ENCODE results near the gene HDAC6.

Gene HDAC6

DNA sequence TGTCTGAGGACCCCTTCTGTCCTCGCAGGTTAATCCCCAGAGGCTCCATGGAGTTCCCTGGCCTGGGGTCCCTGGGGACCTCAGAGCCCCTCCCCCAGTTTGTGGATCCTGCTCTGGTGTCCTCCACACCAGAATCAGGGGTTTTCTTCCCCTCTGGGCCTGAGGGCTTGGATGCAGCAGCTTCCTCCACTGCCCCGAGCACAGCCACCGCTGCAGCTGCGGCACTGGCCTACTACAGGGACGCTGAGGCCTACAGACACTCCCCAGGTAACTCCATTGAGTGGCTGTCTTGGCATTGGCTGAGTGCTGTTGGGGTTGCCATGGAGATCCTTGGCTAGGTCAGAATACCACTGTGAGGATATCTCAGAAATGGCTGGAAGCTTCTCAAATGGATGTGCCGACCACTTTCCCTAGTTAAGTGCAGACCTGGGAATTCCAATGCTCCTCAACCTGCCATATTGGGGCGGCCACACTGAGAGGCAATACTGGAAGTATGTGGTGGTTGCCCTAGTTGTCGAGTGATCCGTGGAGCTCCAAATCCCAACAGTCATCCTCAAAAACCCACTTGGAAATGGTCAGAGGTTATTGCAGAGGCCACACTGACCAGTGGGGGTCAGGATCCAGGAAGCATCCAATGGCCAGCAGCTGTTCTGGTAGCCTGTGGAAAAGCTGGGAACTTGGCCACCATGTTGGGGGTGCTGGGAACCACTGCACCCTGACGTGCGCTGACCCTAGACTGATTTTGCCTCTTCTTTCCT, 10.6 kb upstream of the HDAC6 start:
- TF ChIP-seq, protein P1, sequence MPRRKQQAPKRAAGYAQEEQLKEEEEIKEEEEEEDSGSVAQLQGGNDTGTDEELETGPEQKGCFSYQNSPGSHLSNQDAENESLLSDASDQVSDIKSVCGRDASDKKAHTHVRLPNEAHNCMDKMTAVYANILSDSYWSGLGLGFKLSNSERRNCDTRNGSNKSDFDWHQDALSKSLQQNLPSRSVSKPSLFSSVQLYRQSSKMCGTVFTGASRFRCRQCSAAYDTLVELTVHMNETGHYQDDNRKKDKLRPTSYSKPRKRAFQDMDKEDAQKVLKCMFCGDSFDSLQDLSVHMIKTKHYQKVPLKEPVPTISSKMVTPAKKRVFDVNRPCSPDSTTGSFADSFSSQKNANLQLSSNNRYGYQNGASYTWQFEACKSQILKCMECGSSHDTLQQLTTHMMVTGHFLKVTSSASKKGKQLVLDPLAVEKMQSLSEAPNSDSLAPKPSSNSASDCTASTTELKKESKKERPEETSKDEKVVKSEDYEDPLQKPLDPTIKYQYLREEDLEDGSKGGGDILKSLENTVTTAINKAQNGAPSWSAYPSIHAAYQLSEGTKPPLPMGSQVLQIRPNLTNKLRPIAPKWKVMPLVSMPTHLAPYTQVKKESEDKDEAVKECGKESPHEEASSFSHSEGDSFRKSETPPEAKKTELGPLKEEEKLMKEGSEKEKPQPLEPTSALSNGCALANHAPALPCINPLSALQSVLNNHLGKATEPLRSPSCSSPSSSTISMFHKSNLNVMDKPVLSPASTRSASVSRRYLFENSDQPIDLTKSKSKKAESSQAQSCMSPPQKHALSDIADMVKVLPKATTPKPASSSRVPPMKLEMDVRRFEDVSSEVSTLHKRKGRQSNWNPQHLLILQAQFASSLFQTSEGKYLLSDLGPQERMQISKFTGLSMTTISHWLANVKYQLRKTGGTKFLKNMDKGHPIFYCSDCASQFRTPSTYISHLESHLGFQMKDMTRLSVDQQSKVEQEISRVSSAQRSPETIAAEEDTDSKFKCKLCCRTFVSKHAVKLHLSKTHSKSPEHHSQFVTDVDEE (CRISPR knock-in tag; IDR thresholded peaks at IDR 0.05) = no peak
- no peak for TF ChIP-seq CSDC2 (CRISPR knock-in tag; IDR thresholded peaks at IDR 0.05)
- TF ChIP-seq ARNTL (CRISPR knock-in tag; IDR thresholded peaks at IDR 0.05; ENCODE audit: borderline replicate concordance, low read depth) = no peak
- TF ChIP-seq ZNF70 (CRISPR knock-in tag; IDR thresholded peaks at IDR 0.05) = no peak
- TF ChIP-seq ZNF8 (CRISPR knock-in tag; IDR thresholded peaks at IDR 0.05) = no peak
- TF ChIP-seq PPARA (CRISPR knock-in tag; IDR thresholded peaks at IDR 0.05; ENCODE audit: borderline replicate concordance) = no peak
- no peak for TF ChIP-seq TOX (CRISPR knock-in tag; IDR thresholded peaks at IDR 0.05; ENCODE audit: borderline replicate concordance)
- ATAC-seq = no peak

DNA sequence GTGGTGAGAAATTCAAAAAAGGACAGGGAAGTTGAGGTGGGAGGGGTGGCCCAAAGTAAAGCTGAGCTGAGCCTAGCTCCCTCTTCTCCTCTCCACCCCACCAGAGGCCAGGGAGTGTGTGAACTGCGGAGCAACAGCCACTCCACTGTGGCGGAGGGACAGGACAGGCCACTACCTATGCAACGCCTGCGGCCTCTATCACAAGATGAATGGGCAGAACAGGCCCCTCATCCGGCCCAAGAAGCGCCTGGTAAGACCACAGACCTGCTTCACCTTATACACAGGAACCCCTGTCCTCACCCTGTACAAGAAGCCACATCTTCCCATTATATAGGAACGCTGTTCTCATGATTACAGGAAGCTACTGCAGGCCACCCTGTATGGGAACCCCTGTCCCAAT, 9.6 kb upstream of the HDAC6 start:
- TF ChIP-seq RARB (CRISPR knock-in tag; IDR thresholded peaks at IDR 0.05) (no peak), SNAI2 (CRISPR knock-in tag; IDR thresholded peaks at IDR 0.05) (no peak), ISL1 (CRISPR knock-in tag; IDR thresholded peaks at IDR 0.05) (no peak), ESRRG (CRISPR knock-in tag; IDR thresholded peaks at IDR 0.05) (no peak), ZNF8 (CRISPR knock-in tag; IDR thresholded peaks at IDR 0.05) (no peak), ARNTL (CRISPR knock-in tag; IDR thresholded peaks at IDR 0.05; ENCODE audit: borderline replicate concordance, low read depth) (no peak), ZNF565 (CRISPR knock-in tag; conservative IDR thresholded peaks at IDR 0.05; ENCODE audit: low read depth) (no peak), CSDC2 (CRISPR knock-in tag; IDR thresholded peaks at IDR 0.05) (no peak), BACH2 (CRISPR knock-in tag; IDR thresholded peaks at IDR 0.05; ENCODE audit: borderline replicate concordance) (no peak), TOX (CRISPR knock-in tag; IDR thresholded peaks at IDR 0.05; ENCODE audit: borderline replicate concordance) (no peak), ZC3H10 (CRISPR knock-in tag; IDR thresholded peaks at IDR 0.05) (no peak), TCF4 (CRISPR knock-in tag; IDR thresholded peaks at IDR 0.05; ENCODE audit: borderline replicate concordance) (no peak), PPARA (CRISPR knock-in tag; IDR thresholded peaks at IDR 0.05; ENCODE audit: borderline replicate concordance) (no peak), ZNF70 (CRISPR knock-in tag; IDR thresholded peaks at IDR 0.05) (no peak)
- TF ChIP-seq, protein P2, sequence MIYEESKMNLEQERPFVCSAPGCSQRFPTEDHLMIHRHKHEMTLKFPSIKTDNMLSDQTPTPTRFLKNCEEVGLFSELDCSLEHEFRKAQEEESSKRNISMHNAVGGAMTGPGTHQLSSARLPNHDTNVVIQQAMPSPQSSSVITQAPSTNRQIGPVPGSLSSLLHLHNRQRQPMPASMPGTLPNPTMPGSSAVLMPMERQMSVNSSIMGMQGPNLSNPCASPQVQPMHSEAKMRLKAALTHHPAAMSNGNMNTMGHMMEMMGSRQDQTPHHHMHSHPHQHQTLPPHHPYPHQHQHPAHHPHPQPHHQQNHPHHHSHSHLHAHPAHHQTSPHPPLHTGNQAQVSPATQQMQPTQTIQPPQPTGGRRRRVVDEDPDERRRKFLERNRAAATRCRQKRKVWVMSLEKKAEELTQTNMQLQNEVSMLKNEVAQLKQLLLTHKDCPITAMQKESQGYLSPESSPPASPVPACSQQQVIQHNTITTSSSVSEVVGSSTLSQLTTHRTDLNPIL (CRISPR knock-in tag; IDR thresholded peaks at IDR 0.05; ENCODE audit: low read depth) = no peak
- TF ChIP-seq, protein P1 (CRISPR knock-in tag; IDR thresholded peaks at IDR 0.05) = no peak
- TF ChIP-seq, protein P3, sequence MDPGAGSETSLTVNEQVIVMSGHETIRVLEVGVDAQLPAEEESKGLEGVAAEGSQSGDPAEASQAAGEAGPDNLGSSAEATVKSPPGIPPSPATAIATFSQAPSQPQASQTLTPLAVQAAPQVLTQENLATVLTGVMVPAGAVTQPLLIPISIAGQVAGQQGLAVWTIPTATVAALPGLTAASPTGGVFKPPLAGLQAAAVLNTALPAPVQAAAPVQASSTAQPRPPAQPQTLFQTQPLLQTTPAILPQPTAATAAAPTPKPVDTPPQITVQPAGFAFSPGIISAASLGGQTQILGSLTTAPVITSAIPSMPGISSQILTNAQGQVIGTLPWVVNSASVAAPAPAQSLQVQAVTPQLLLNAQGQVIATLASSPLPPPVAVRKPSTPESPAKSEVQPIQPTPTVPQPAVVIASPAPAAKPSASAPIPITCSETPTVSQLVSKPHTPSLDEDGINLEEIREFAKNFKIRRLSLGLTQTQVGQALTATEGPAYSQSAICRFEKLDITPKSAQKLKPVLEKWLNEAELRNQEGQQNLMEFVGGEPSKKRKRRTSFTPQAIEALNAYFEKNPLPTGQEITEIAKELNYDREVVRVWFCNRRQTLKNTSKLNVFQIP (CRISPR knock-in tag; IDR thresholded peaks at IDR 0.05; ENCODE audit: borderline replicate concordance, low read depth) = no peak
- TF ChIP-seq, protein P4, sequence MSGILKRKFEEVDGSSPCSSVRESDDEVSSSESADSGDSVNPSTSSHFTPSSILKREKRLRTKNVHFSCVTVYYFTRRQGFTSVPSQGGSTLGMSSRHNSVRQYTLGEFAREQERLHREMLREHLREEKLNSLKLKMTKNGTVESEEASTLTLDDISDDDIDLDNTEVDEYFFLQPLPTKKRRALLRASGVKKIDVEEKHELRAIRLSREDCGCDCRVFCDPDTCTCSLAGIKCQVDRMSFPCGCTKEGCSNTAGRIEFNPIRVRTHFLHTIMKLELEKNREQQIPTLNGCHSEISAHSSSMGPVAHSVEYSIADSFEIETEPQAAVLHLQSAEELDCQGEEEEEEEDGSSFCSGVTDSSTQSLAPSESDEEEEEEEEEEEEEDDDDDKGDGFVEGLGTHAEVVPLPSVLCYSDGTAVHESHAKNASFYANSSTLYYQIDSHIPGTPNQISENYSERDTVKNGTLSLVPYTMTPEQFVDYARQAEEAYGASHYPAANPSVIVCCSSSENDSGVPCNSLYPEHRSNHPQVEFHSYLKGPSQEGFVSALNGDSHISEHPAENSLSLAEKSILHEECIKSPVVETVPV (CRISPR knock-in tag; IDR thresholded peaks at IDR 0.05) = no peak
- no peak for ATAC-seq

DNA sequence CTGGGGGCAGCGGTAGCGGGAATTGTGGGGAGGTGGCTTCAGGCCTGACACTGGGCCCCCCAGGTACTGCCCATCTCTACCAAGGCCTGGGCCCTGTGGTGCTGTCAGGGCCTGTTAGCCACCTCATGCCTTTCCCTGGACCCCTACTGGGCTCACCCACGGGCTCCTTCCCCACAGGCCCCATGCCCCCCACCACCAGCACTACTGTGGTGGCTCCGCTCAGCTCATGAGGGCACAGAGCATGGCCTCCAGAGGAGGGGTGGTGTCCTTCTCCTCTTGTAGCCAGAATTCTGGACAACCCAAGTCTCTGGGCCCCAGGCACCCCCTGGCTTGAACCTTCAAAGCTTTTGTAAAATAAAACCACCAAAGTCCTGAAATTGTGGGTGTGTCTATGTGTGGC, 7.9 kb upstream of the HDAC6 start:
- no peak for ATAC-seq
- TF ChIP-seq ISL1 (CRISPR knock-in tag; IDR thresholded peaks at IDR 0.05) (no peak), TCF4 (CRISPR knock-in tag; IDR thresholded peaks at IDR 0.05; ENCODE audit: borderline replicate concordance) (no peak), GLIS3 (CRISPR knock-in tag; IDR thresholded peaks at IDR 0.05) (no peak), ARNTL (CRISPR knock-in tag; IDR thresholded peaks at IDR 0.05; ENCODE audit: borderline replicate concordance, low read depth) (no peak), CSDC2 (CRISPR knock-in tag; IDR thresholded peaks at IDR 0.05) (no peak), PPARA (CRISPR knock-in tag; IDR thresholded peaks at IDR 0.05; ENCODE audit: borderline replicate concordance) (no peak), ZNF8 (CRISPR knock-in tag; IDR thresholded peaks at IDR 0.05) (no peak), TOX (CRISPR knock-in tag; IDR thresholded peaks at IDR 0.05; ENCODE audit: borderline replicate concordance) (no peak), BACH2 (CRISPR knock-in tag; IDR thresholded peaks at IDR 0.05; ENCODE audit: borderline replicate concordance) (no peak)
- TF ChIP-seq, protein P2 (CRISPR knock-in tag; IDR thresholded peaks at IDR 0.05; ENCODE audit: low read depth) = no peak
- TF ChIP-seq, protein P4 (CRISPR knock-in tag; IDR thresholded peaks at IDR 0.05) = no peak
- TF ChIP-seq, protein P3 (CRISPR knock-in tag; IDR thresholded peaks at IDR 0.05; ENCODE audit: borderline replicate concordance, low read depth) = no peak

Data from SK-N-SH treated with all-trans-retinoic acid at 6 μM for 48 hours (cell line).